ENCODE results near the gene EPHA1.

EPHA1 gene

GRCh38 chr7:143413123-143413522, 4.5 kb upstream of the EPHA1 start:
- no peak overlapping the region for H3K4me3 ChIP-seq (ENCODE audit: low read depth, low read length)
- no peak for TF ChIP-seq CTCF (IDR thresholded peaks at IDR 0.05; ENCODE audit: low read depth, low read length, missing control alignments)
- no peak for DNase-seq (ENCODE audit: low read depth)
- in situ Hi-C loops (cut with HindIII; ENCODE audit: low sequenced_read_pairs) = no loop called here

- H3K4me3 ChIP-seq (ENCODE audit: low read depth, low read length) = no peak overlapping the region
- no peak for DNase-seq (ENCODE audit: low read depth)
- TF ChIP-seq CTCF (IDR thresholded peaks at IDR 0.05; ENCODE audit: low read depth, low read length, missing control alignments) = no peak
- in situ Hi-C loops (cut with HindIII; ENCODE audit: low sequenced_read_pairs) = no loop called here
These were observed 3.5 kb upstream of the EPHA1 start for GRCh38 chr7:143411976-143412708.

- in situ Hi-C loops (cut with HindIII; ENCODE audit: low sequenced_read_pairs) = no loop called here
These were observed 1.9 kb upstream of the EPHA1 start for GRCh38 chr7:143410521-143411004.

GRCh38 chr7:143408252-143408685, 387 bp downstream of the EPHA1 start:
- no peak for DNase-seq (ENCODE audit: low read depth)
- in situ Hi-C loops (cut with HindIII; ENCODE audit: low sequenced_read_pairs) = no loop called here
- no peak overlapping the region for H3K4me3 ChIP-seq (ENCODE audit: low read depth, low read length)
- TF ChIP-seq CTCF (IDR thresholded peaks at IDR 0.05; ENCODE audit: low read depth, low read length, missing control alignments) = no peak

More at GRCh38 chr7:143410521-143411004, 1.9 kb upstream of the EPHA1 start:
- no peak overlapping the region for H3K4me3 ChIP-seq (ENCODE audit: low read depth, low read length)
- no peak for DNase-seq (ENCODE audit: low read depth)
- no peak for TF ChIP-seq CTCF (IDR thresholded peaks at IDR 0.05; ENCODE audit: low read depth, low read length, missing control alignments)

GRCh38 chr7:143407287-143408251, 1.1 kb downstream of the EPHA1 start:
- in situ Hi-C loops (cut with HindIII; ENCODE audit: low sequenced_read_pairs) = no loop called here
- no peak for DNase-seq (ENCODE audit: low read depth)
- no peak overlapping the region for H3K4me3 ChIP-seq (ENCODE audit: low read depth, low read length)
- TF ChIP-seq CTCF (IDR thresholded peaks at IDR 0.05; ENCODE audit: low read depth, low read length, missing control alignments) = no peak

GRCh38 chr7:143406002-143406357, 2.7 kb downstream of the EPHA1 start:
- no peak for TF ChIP-seq CTCF (IDR thresholded peaks at IDR 0.05; ENCODE audit: low read depth, low read length, missing control alignments)
- no peak for DNase-seq (ENCODE audit: low read depth)
- in situ Hi-C loops (cut with HindIII; ENCODE audit: low sequenced_read_pairs) = no loop called here
- H3K4me3 ChIP-seq (ENCODE audit: low read depth, low read length) = no peak overlapping the region

Data from astrocyte of the cerebellum (primary cell).